Measurements from ENCODE around the gene FAM193B. TPM values are rescaled to one million over a fixed set of nuclear protein-coding genes. Genes with fewer than 3 reads are reported as not detected.
A peak's percentile ranks its signal among the peaks of the same experiment; 100 is the strongest.

FAM193B gene
- total RNA-seq, 1 donor: 32.6 TPM

DNA sequence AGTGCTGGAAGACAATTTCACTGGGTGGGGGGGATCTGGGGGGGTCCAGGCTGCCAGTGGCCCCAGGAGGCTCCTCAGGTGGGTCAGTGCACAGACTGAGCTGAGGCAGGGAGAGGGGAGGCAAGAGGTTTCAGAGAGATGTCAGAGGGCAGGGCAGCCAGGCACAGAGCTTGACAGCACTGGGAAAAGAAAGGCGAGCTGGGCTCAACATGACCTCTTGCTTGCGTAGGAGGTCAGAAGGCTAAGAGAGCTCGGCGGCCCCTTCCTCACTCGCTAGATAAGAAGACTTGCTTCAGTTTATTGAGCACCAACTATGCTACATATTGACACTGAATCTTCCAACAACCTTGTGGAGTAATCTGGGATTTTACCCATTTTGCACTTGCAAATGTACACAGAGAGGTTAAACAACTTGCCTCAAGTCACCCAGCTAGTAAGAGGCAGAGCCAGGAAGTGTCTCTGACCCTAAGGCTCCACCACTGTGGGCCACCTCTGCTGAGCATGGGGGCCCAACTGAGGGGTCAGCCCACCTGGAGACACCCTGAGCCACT lies 60.5 kb downstream of the FAM193B start:
- H3K4me2 ChIP-seq (ENCODE audit: insufficient read depth, low read length): peak overlapping the region; percentile 91
- DNase-seq (ENCODE audit: insufficient read length, low spot score, missing footprints): no peak
- peak overlapping the region; percentile 36 for H3K4me3 ChIP-seq (ENCODE audit: insufficient read depth, low read length)
- H3K9me3 ChIP-seq (ENCODE audit: low read depth, low read length): no peaks in the 10 kb centered on the region
- H3K4me1 ChIP-seq (ENCODE audit: insufficient read depth, low read length): peaks cover 51% of the 10 kb centered on the region
- no peak overlapping the region for H2AFZ ChIP-seq (ENCODE audit: low read length)
- no peaks in the 10 kb centered on the region for H3K27me3 ChIP-seq (ENCODE audit: insufficient read depth, low read length)
- peaks cover 67% of the 10 kb centered on the region for H3K79me2 ChIP-seq (ENCODE audit: insufficient read depth, low read length)
- H3K36me3 ChIP-seq (ENCODE audit: insufficient read depth, low read length): peaks cover 62% of the 10 kb centered on the region
- TF ChIP-seq, protein P1, sequence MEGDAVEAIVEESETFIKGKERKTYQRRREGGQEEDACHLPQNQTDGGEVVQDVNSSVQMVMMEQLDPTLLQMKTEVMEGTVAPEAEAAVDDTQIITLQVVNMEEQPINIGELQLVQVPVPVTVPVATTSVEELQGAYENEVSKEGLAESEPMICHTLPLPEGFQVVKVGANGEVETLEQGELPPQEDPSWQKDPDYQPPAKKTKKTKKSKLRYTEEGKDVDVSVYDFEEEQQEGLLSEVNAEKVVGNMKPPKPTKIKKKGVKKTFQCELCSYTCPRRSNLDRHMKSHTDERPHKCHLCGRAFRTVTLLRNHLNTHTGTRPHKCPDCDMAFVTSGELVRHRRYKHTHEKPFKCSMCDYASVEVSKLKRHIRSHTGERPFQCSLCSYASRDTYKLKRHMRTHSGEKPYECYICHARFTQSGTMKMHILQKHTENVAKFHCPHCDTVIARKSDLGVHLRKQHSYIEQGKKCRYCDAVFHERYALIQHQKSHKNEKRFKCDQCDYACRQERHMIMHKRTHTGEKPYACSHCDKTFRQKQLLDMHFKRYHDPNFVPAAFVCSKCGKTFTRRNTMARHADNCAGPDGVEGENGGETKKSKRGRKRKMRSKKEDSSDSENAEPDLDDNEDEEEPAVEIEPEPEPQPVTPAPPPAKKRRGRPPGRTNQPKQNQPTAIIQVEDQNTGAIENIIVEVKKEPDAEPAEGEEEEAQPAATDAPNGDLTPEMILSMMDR (IDR thresholded peaks at IDR 0.05; ENCODE audit: extremely low read depth, low read depth, low read length): no peak
- H3K27ac ChIP-seq (ENCODE audit: low read depth, low read length): peak overlapping the region; percentile 78
- H4K20me1 ChIP-seq (ENCODE audit: insufficient read depth, low read length): peaks cover 71% of the 10 kb centered on the region

DNA sequence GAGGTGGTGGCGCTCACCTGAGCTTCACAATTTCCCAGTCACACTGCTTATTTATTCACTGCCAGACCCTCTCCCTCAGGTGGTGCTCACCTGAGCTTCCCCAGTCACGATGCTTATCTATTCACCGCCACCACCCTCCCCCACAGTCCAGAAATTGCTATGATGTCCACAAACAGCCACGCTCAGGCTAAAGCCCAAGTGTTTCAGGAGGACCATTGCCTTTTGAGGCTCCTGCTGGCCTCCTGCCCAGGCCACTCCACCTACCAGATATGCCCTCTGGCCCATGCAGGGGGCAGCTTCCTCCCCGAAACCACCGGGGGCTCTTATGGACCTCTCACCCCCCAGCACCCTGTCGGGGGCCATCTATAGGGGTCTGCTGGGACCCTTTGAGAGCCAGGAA lies 61.5 kb downstream of the FAM193B start:
- no peak overlapping the region for H2AFZ ChIP-seq (ENCODE audit: low read length)
- peaks cover 72% of the 10 kb centered on the region for H3K79me2 ChIP-seq (ENCODE audit: insufficient read depth, low read length)
- TF ChIP-seq, protein P1 (IDR thresholded peaks at IDR 0.05; ENCODE audit: extremely low read depth, low read depth, low read length): no peak
- peak overlapping the region; percentile 5 for H3K4me3 ChIP-seq (ENCODE audit: insufficient read depth, low read length)
- peaks cover 44% of the 10 kb centered on the region for H3K4me1 ChIP-seq (ENCODE audit: insufficient read depth, low read length)
- H3K27ac ChIP-seq (ENCODE audit: low read depth, low read length): peak overlapping the region; percentile 78
- H4K20me1 ChIP-seq (ENCODE audit: insufficient read depth, low read length): peaks cover 82% of the 10 kb centered on the region
- no peak for DNase-seq (ENCODE audit: insufficient read length, low spot score, missing footprints)
- no peaks in the 10 kb centered on the region for H3K9me3 ChIP-seq (ENCODE audit: low read depth, low read length)
- H3K36me3 ChIP-seq (ENCODE audit: insufficient read depth, low read length): peaks cover 72% of the 10 kb centered on the region
- H3K27me3 ChIP-seq (ENCODE audit: insufficient read depth, low read length): no peaks in the 10 kb centered on the region
- no peak overlapping the region for H3K4me2 ChIP-seq (ENCODE audit: insufficient read depth, low read length)

GRCh38 chr5:177491983-177492746 lies 62.2 kb downstream of the FAM193B start:
- no peak for DNase-seq (ENCODE audit: insufficient read length, low spot score, missing footprints)
- no peak overlapping the region for H3K4me3 ChIP-seq (ENCODE audit: insufficient read depth, low read length)
- no peaks in the 10 kb centered on the region for H3K9me3 ChIP-seq (ENCODE audit: low read depth, low read length)
- H3K4me1 ChIP-seq (ENCODE audit: insufficient read depth, low read length): peaks cover 43% of the 10 kb centered on the region
- TF ChIP-seq, protein P1 (IDR thresholded peaks at IDR 0.05; ENCODE audit: extremely low read depth, low read depth, low read length): no peak
- H3K4me2 ChIP-seq (ENCODE audit: insufficient read depth, low read length): no peak overlapping the region
- H3K27me3 ChIP-seq (ENCODE audit: insufficient read depth, low read length): no peaks in the 10 kb centered on the region
- H3K79me2 ChIP-seq (ENCODE audit: insufficient read depth, low read length): peaks cover 77% of the 10 kb centered on the region
- peaks cover 88% of the 10 kb centered on the region for H4K20me1 ChIP-seq (ENCODE audit: insufficient read depth, low read length)
- H3K36me3 ChIP-seq (ENCODE audit: insufficient read depth, low read length): peaks cover 79% of the 10 kb centered on the region
- H3K27ac ChIP-seq (ENCODE audit: low read depth, low read length): no peak overlapping the region
- no peak overlapping the region for H2AFZ ChIP-seq (ENCODE audit: low read length)

- Histone ChIP-seq H3K9me3 (ENCODE audit: low read depth, low read length) (no peaks in the 10 kb centered on the region), H3K4me3 (ENCODE audit: insufficient read depth, low read length) (no peak overlapping the region), H3K79me2 (ENCODE audit: insufficient read depth, low read length) (peaks cover 77% of the 10 kb centered on the region), H4K20me1 (ENCODE audit: insufficient read depth, low read length) (peaks cover 90% of the 10 kb centered on the region), H3K4me1 (ENCODE audit: insufficient read depth, low read length) (peaks cover 43% of the 10 kb centered on the region), H3K4me2 (ENCODE audit: insufficient read depth, low read length) (no peak overlapping the region), H3K36me3 (ENCODE audit: insufficient read depth, low read length) (peaks cover 84% of the 10 kb centered on the region), H3K27ac (ENCODE audit: low read depth, low read length) (no peak overlapping the region), H3K27me3 (ENCODE audit: insufficient read depth, low read length) (no peaks in the 10 kb centered on the region), H2AFZ (ENCODE audit: low read length) (no peak overlapping the region)
- TF ChIP-seq, protein P1 (IDR thresholded peaks at IDR 0.05; ENCODE audit: extremely low read depth, low read depth, low read length): peak; percentile 53
- DNase-seq (ENCODE audit: insufficient read length, low spot score, missing footprints): peak; percentile 97
These were observed 62.9 kb downstream of the FAM193B start for GRCh38 chr5:177491429-177491945.

Data from osteoblast (primary cell).